GM19395 (cell line): ENCODE measurements around the gene WAS.

ENCODE experiments used
- ATAC-seq: cut with Tn5 transposase; IDR thresholded peaks from one replicate; pipeline ENCODE4 v1.9.1; 2021; ENCODE audit warnings: mild to moderate bottlenecking, moderate library complexity; ENCODE audit not compliant: unreplicated experiment

Gene WAS

DNA sequence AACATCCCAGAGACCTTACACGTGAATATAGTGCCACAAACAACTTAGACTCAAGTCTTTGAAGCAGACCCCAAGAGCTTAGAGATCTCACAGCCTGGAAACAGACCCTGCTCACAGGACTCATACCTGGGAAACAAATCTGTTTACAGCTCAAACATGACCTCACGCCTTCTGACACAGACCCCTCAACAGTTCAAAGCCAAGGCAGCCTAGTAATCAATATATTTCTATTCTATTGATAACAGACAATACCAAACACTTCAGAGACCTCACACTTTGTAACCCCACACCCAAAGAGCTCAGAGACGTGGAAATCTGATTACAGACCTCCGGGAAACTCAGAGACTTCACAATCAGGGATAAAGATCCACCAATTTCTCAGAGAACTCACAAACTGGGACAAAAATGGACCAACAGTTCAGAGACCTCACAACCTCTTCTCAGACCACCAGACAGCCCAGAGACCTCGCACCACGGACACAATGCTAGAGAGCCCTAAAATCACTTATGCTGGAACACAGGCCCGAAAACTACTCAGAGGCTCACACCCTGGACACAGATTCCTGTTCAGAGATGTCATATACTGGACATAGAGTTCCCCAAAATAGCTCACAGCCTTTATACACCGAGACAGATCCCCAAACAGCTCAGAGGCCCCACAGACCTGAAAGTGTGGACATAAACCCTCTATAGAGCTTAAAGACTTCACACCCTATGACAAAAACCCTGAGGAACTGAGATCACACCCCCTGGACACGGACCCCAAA is 27.7 kb downstream of the WAS start:
- no peak for ATAC-seq

DNA sequence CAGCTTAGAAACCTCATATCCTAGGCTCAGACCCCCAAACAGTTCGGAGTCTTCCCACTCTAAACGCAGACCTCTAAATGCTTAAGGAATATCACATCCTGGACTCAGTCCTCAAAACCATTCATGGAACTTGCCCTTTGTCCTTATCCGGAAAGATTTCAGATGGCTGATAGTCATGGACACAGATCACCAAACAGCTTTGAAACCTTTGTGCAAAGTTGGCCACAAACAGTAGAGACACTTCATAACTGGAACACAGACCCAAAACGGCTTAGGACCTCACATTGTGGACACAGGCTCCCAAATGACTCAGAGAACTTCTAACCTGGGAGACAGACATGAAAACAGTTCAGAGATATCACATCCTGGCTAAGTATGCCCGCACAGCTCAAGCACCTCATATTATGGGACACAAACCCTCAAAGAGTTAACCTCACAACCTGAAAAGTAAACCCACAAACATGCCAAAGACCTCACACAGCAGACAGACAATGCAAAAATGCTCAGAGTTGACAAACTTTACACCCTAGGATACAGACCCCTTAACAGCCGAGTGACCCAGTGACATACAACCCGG is 28.4 kb downstream of the WAS start:
- no peak for ATAC-seq

DNA sequence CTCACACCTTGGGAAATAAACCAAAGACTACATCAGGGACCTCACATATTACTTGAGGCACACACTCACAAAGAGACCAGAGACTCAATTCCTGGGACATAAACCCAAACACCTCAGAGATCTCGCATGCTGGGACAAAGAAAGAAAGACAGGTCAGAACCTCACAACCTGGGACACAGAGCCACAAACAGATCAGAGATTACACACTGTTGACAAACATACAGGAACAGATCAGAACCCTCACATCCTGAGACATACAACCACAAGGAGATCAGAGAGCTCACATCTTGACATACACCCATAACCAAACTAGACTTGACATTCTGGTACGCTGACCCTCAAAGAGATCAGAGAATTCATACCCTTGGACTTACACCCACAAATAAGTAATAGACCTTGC is 30.2 kb downstream of the WAS start:
- ATAC-seq = no peak

DNA sequence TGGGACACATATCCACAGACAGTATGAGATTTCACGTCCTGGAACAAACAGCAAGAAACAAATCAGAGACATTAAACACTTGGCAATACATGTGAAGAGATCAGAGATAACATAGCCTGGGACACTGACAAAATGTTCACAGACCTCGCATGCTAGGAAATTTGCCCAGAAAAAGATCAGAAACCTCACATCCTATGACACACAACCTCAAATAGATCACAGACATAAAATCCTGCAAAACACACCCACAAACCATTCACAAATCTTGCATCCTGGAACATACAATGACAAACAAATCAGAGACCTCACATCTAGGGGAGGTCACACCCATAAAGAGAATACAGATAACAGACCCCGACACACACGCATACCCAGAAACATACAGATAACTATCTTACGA is 31.0 kb downstream of the WAS start:
- no peak for ATAC-seq

DNA sequence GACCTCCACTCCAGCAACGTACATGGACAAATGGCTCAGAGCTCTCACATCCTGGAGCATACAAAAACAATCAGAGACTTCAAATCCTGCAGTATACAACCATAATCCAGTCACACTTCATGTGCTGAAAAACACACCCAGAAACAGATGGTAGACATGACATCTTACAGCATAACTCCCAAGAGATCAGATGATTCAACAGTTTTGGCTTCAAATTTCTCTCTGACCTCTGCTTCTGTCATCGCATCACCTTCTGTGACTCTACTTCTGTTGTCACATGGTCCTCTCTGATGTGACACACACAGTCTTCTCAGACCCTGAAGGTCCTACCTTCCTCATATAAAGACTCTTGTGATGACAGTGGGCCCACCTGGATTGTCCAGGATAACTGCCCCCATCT is 31.5 kb downstream of the WAS start:
- ATAC-seq = no peak

DNA sequence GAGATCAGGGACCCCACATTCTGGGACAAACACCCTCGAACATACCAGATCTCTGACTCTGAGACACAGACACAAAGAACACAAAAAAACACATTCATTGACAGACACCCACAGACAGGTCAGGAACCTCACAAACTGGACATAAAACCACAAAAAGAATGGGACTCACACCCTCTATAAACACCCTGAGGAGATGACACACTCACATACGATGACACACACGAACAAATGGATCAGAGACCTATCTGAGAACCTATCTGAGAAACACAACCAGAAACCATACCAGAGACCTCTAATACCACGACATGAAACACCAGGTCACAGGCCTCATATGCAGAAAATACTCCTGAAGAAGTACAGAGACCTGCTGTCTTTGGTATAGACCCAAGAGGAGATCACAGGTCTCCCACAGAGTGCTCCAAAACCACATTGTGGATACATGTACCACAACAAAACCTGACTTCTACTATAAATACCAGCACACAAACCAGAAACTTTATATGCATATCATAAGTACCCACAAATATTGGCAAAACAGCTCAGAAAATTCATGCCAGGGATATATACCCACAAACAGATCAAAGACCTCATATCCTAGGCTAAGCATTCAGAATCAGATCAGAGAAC is 32.4 kb downstream of the WAS start:
- no peak for ATAC-seq

DNA sequence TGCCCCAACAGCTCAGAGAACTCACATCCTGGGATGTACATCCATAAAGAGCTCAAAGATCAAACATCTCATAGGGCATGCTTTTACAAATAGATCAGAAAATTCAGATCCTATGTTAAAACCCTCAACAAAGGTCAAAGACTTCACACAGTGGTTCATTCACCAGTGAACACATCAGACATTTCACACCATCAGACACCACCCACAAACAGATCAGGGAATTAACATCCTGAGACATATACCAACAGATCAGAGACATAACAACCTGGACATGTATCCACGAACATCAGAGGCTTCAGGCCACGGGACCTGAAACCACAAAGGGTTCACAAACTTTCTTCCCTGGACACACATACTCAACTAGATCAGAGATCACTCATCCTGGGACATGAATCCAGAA is 36.4 kb downstream of the WAS start:
- ATAC-seq = no peak

DNA sequence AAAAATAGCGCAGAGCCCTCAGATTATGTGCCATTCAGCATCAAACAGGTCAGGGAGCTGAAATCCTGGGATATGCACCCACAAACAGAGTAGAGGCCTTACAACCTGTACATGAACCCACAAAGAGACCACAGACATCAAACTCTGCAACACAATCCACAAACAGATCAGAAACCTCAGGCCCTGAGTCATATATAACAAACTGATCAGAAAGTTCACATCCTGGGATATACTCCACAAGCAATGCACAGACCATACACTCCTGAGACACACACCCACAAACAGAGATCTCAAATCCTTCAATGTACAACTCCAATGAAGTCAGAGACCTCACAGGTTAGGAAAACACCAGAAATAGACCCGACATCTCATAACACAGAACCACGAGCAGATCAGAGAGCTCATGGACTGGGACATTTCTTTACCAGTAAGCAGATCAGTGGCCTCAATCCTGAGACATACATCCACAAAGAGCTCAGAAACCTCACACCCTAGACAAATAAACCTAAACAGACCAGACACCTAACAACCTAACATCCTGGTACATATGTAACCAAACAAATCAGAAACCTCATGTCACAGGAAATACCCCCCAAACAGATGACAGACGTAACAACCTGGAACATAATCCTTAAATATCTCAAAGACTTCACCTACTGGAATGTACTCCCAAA is 37.1 kb downstream of the WAS start:
- no peak for ATAC-seq

DNA sequence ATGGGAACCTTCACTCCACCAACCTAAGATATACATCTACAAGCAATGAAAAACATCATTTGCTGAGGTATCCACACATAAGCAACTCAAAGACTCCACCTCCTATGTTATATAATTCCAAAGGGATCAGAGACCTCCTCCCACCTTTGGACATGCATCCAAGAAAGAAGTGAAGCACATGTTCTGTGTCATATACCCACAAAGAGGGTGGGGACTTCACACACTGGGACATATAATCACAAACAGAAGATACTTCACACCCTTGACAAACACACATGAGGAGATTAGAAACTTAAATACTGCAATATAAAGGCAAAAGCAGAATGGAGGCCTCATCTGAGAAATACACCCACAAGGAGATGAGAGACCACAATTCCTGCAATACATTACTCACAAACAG is 38.3 kb downstream of the WAS start:
- no peak for ATAC-seq

DNA sequence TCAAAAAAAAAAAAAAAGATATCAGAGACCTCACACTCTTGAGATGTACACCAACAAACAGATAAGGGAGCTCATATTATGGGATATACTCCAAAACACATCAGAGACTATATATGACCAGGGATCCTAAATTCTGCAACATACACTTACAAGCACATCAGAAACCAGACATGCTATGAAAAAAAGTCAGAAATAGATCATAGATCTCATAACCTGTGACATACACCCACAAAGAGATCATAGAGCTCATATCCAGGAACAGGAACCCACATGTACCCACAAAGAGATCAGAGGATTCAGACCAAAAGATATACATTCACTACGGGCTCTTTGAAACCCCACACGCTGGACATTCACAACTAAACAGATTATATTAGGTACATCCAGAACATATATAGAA is 43.0 kb downstream of the WAS start:
- no peak for ATAC-seq

DNA sequence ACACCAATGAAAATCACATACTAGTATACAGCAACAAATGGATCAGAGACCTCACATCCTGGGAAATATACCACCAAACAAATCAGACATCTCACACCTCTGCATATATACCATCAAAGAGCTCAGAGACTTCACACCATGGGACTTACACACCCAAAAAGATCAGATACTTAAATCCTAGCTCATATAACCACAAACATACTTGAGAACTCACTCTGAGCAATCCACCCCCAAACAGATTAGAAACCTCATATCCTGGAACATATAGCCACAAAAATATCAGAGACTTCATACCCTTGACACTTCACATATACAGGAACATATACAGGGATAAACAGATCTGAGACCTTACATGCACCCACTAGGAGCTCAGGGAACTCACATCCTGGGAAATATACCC is 45.1 kb downstream of the WAS start:
- ATAC-seq = no peak

DNA sequence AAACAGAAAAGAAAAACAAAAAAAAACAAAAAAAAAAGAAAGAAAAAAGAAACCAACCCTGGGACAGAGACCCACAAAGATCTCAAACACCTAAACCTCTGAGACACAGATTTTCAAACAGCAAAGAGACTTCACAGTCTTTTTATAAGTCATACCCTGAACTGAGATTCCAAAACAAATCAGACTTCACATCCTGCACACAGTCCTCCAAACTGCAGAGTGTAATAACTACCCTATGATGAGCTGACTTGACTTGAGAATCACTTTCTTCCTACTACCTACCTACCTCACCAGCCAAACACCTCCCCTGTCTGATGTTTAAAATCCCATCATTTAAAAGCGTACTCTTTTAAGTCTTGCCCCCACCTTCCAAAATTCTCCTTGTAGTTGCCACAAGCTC is 52.7 kb downstream of the WAS start:
- no peak for ATAC-seq

DNA sequence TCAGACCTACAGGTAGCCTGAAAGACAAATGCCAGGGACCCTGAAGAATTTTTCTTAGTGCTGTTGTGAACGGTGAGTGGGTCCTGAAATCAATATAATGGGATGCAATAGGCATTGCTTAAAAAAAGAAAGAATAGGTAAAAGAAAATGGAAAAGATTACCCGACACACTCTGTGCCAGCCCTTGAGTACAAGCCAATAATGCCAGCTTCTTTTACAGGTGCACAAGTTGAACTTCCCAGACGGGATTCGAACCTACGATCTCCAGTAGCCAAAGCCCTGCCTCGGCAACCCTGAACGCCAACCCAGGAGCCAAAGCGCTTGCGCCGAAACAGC is 53.2 kb downstream of the WAS start:
- no peak for ATAC-seq

DNA sequence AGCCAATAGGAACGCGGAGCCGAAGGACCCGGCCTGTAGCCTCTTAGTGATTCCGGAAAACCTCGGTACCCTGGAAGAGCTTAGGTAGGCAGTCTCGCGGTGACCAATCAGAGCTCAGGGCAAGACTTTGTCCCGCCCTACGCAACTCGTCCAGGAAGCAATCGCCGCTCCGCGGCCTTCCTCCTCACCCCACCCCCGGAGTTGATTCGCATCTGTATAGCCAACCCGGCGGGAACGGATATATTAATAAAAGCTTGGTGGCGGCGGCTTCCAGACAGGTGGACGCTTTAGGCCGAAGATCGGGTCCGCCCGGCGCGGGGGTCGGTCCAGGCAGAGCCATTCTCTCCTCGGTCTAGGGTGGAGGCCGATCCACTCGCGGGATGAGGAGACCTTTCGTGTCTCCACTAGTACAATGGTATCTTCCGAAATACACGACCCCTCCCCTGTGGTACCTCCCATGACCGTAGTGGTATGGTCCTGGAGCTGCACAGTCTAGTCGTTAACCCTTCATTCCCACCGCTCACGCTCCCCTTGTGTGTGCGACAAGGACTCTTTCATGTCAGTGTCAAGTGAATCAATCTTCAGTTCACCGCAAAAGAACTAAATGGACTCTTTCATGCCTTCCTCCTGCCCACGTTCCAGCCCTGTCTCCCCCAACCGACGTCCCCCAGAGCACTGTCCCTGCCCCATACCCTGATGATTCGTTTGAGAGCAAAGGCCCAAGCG is 53.8 kb downstream of the WAS start:
- peak; percentile 98 for ATAC-seq

DNA sequence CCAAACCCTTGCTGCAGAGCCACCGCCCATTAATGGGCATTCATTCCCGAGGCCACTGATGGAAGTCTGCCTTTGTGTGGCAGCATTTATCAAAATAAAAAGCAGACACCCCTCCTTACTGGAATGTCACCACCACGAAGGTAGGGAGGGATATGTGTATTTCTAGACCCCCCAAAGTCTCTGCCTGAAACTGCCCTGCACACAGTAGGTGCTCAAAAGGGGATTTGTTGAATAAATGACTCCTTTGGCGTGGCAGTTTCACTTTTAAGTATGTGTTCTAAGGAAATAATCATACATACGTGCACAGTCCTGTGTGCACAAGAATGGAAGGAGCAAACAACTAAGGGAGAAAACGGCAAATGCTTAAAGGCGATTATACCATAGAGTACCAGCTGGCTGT is 54.3 kb downstream of the WAS start:
- ATAC-seq = no peak
